ENCODE results near the gene PI4K2B. TPM values are rescaled to one million over a fixed set of nuclear protein-coding genes. Genes with fewer than 3 reads are reported as not detected.
A peak's percentile ranks its signal among the peaks of the same experiment; 100 is the strongest.

Gene PI4K2B
- 6.5 and 7.4 TPM in 2 replicates for total RNA-seq
- 3.3 and 5.5 TPM in 2 replicates for polyA plus RNA-seq

- peak within 1 kb of the TSS; percentile 33 for H3K27ac ChIP-seq
- H3K4me3 ChIP-seq, result peak within 1 kb of the TSS; percentile 56
These were observed at the start of gene PI4K2B for GRCh38 chr4:25233737-25234389. PI4K2B (plus strand) TSS chr4:25234033; CDS start chr4:25234164, 131 bp downstream.

GRCh38 chr4:25184056-25184455, 49.8 kb upstream of the PI4K2B start:
- no peaks in the 10 kb centered on the region for H3K9me3 ChIP-seq (ENCODE audit: low read depth)
- H3K27ac ChIP-seq, result no peak overlapping the region
- TF ChIP-seq CTCF (IDR thresholded peaks at IDR 0.05; ENCODE audit: low read depth, low read length), result no peak
- no peaks in the 10 kb centered on the region for H3K36me3 ChIP-seq
- H3K27me3 ChIP-seq, result no peaks in the 10 kb centered on the region
- H3K4me3 ChIP-seq, result no peak overlapping the region
- peaks cover 6% of the 10 kb centered on the region for H3K4me1 ChIP-seq (ENCODE audit: low read depth)
- DNase-seq (ENCODE audit: low read depth in 1 of 2, low spot score in 1 of 2), result no peak

More at GRCh38 chr4:25233737-25234389, at the start of gene PI4K2B:
- H3K27me3 ChIP-seq, result no peaks in the 10 kb centered on the region
- no peaks in the 10 kb centered on the region for H3K36me3 ChIP-seq
- peak; percentile 86 to 91 for DNase-seq (ENCODE audit: low read depth in 1 of 2, low spot score in 1 of 2)
- no peaks in the 10 kb centered on the region for H3K9me3 ChIP-seq (ENCODE audit: low read depth)
- no peak for TF ChIP-seq CTCF (IDR thresholded peaks at IDR 0.05; ENCODE audit: low read depth, low read length)
- H3K4me1 ChIP-seq (ENCODE audit: low read depth), result peaks cover 9% of the 10 kb centered on the region

GRCh38 chr4:25190407-25190806, 43.4 kb upstream of the PI4K2B start:
- TF ChIP-seq CTCF (IDR thresholded peaks at IDR 0.05; ENCODE audit: low read depth, low read length), result no peak
- Histone ChIP-seq H3K36me3 (no peaks in the 10 kb centered on the region), H3K9me3 (ENCODE audit: low read depth) (no peaks in the 10 kb centered on the region), H3K4me1 (ENCODE audit: low read depth) (no peaks in the 10 kb centered on the region), H3K27me3 (no peaks in the 10 kb centered on the region), H3K27ac (no peak overlapping the region), H3K4me3 (no peak overlapping the region)
- DNase-seq (ENCODE audit: low read depth in 1 of 2, low spot score in 1 of 2), result no peak

- no peak for TF ChIP-seq CTCF (IDR thresholded peaks at IDR 0.05; ENCODE audit: low read depth, low read length)
- Histone ChIP-seq H3K4me3 (no peak overlapping the region), H3K27ac (no peak overlapping the region), H3K36me3 (no peaks in the 10 kb centered on the region), H3K4me1 (ENCODE audit: low read depth) (peaks cover under 1% of the 10 kb centered on the region), H3K27me3 (no peaks in the 10 kb centered on the region), H3K9me3 (ENCODE audit: low read depth) (no peaks in the 10 kb centered on the region)
- DNase-seq (ENCODE audit: low read depth in 1 of 2, low spot score in 1 of 2), result no peak
These were observed 35.1 kb upstream of the PI4K2B start for GRCh38 chr4:25198713-25199112.

GRCh38 chr4:25207997-25208396, 25.8 kb upstream of the PI4K2B start:
- Histone ChIP-seq H3K27ac (no peak overlapping the region), H3K4me1 (ENCODE audit: low read depth) (peaks cover 12% of the 10 kb centered on the region), H3K36me3 (no peaks in the 10 kb centered on the region), H3K9me3 (ENCODE audit: low read depth) (no peaks in the 10 kb centered on the region), H3K27me3 (no peaks in the 10 kb centered on the region), H3K4me3 (no peak overlapping the region)
- no peak for TF ChIP-seq CTCF (IDR thresholded peaks at IDR 0.05; ENCODE audit: low read depth, low read length)
- no peak for DNase-seq (ENCODE audit: low read depth in 1 of 2, low spot score in 1 of 2)
